HL-60 (cell line): ENCODE measurements around the gene SYT12.
"Not testable (repeated sequence)": the region's sequence is repeated elsewhere in the genome, so short reads cannot be mapped to it uniquely, and the experiment has no call there.

ENCODE experiments used
- POLR2AphosphoS5 ChIP-seq: IDR thresholded peaks from 2 replicates; pipeline ENCODE4 v1.6.1; 2012; ENCODE audit warnings: low read depth
- TF ChIP-seq, protein P1 (sequence below): IDR thresholded peaks from one replicate; pipeline ENCODE4 v1.5.1; 2011; ENCODE audit warnings: low read length, control low read depth, inconsistent platforms; ENCODE audit not compliant: insufficient read depth
- TF ChIP-seq, protein P2 (sequence below): IDR thresholded peaks from 2 replicates; pipeline ENCODE4 v1.6.1; 2012; ENCODE audit warnings: low read depth; ENCODE audit not compliant: insufficient replicate concordance

DNA sequence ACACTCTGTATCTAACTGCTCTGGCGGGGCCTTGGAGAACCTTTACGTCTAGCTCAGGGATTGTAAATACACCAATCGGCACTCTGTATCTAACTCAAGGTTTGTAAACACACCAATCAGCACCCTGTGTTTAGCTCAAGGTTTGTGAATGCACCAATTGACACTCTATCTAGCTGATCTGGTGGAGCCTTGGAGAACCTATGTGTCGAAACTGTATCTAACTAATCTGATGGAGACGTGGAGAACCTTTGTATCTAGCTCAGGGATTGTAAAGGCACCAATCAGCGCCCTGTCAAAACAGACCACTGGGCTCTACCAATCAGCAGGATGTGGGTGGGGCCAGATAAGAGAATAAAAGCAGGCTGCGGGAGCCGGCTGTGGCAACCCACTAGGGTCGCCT is 33.6 kb upstream of the SYT12 start:
- TF ChIP-seq, protein P1, sequence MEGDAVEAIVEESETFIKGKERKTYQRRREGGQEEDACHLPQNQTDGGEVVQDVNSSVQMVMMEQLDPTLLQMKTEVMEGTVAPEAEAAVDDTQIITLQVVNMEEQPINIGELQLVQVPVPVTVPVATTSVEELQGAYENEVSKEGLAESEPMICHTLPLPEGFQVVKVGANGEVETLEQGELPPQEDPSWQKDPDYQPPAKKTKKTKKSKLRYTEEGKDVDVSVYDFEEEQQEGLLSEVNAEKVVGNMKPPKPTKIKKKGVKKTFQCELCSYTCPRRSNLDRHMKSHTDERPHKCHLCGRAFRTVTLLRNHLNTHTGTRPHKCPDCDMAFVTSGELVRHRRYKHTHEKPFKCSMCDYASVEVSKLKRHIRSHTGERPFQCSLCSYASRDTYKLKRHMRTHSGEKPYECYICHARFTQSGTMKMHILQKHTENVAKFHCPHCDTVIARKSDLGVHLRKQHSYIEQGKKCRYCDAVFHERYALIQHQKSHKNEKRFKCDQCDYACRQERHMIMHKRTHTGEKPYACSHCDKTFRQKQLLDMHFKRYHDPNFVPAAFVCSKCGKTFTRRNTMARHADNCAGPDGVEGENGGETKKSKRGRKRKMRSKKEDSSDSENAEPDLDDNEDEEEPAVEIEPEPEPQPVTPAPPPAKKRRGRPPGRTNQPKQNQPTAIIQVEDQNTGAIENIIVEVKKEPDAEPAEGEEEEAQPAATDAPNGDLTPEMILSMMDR = not testable (repeated sequence)
- not testable (repeated sequence) for TF ChIP-seq POLR2AphosphoS5
- TF ChIP-seq, protein P2, sequence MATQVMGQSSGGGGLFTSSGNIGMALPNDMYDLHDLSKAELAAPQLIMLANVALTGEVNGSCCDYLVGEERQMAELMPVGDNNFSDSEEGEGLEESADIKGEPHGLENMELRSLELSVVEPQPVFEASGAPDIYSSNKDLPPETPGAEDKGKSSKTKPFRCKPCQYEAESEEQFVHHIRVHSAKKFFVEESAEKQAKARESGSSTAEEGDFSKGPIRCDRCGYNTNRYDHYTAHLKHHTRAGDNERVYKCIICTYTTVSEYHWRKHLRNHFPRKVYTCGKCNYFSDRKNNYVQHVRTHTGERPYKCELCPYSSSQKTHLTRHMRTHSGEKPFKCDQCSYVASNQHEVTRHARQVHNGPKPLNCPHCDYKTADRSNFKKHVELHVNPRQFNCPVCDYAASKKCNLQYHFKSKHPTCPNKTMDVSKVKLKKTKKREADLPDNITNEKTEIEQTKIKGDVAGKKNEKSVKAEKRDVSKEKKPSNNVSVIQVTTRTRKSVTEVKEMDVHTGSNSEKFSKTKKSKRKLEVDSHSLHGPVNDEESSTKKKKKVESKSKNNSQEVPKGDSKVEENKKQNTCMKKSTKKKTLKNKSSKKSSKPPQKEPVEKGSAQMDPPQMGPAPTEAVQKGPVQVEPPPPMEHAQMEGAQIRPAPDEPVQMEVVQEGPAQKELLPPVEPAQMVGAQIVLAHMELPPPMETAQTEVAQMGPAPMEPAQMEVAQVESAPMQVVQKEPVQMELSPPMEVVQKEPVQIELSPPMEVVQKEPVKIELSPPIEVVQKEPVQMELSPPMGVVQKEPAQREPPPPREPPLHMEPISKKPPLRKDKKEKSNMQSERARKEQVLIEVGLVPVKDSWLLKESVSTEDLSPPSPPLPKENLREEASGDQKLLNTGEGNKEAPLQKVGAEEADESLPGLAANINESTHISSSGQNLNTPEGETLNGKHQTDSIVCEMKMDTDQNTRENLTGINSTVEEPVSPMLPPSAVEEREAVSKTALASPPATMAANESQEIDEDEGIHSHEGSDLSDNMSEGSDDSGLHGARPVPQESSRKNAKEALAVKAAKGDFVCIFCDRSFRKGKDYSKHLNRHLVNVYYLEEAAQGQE = not testable (repeated sequence)
